Measurements from ENCODE around the gene MAGI2.

The MAGI2 gene

DNA sequence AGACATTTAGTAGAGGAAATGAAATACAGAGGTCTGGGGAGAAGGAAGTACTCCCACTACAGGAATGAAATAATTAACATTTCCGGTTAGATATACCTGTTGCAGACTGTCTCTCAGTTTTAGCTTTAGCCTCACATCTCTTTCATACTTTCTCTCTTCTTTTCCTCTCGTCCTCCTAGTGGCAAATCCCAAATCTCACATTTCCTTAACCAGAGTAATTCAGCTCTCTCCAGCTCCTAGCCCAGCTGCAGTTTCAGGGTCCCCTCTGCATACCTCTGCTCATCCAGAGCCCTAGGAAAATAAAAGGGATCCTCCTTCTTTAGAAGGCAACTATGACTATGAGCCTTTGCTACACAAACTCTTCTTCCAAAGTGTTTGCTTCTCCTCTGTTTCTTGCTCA lies 1011.7 kb downstream of the MAGI2 start:
- DNase-seq (ENCODE audit: low spot score in 2 of 2) (no peak), ATAC-seq (replicated peaks; ENCODE audit: extremely low read depth, poor library complexity, severe bottlenecking) (no peak)
- H3K36me3 Mint-ChIP-seq (ENCODE audit: insufficient read depth): no peaks in the 10 kb centered on the region
- no peaks in the 10 kb centered on the region for H3K27me3 Mint-ChIP-seq
- no peaks in the 10 kb centered on the region for H3K4me1 Mint-ChIP-seq
- peaks cover 6% of the 10 kb centered on the region for H3K9me3 Mint-ChIP-seq
- H3K27ac Mint-ChIP-seq (ENCODE audit: low read depth): no peak overlapping the region
- H3K4me3 Mint-ChIP-seq: no peak overlapping the region

DNA sequence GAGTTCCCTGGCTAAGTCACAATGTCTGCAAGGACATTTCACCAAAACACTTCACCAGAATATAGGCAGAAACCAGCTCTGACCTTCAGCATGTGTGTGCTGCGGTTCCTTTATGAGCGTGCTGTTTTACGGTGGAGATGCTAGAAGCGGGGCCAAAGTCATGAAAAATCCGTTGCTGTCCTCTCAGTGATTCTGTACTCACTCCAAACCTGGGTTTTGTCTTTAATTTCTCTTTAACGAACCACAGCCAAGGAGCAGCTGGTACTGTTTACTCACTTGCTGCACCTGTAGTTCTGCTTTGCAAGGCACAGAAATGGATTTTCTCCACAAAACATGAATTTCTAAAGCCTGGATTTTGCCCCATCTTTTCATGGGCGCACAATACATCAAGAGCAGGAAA lies 1015.0 kb downstream of the MAGI2 start:
- ATAC-seq (replicated peaks; ENCODE audit: extremely low read depth, poor library complexity, severe bottlenecking): no peak
- H3K27ac Mint-ChIP-seq (ENCODE audit: low read depth): no peak overlapping the region
- no peak overlapping the region for H3K4me3 Mint-ChIP-seq

GRCh38 chr7:78437118-78437517 lies 1016.3 kb downstream of the MAGI2 start:
- peaks cover 10% of the 10 kb centered on the region for H3K9me3 Mint-ChIP-seq
- H3K4me1 Mint-ChIP-seq: no peaks in the 10 kb centered on the region
- no peak overlapping the region for H3K4me3 Mint-ChIP-seq
- no peaks in the 10 kb centered on the region for H3K36me3 Mint-ChIP-seq (ENCODE audit: insufficient read depth)
- no peaks in the 10 kb centered on the region for H3K27me3 Mint-ChIP-seq
- no peak overlapping the region for H3K27ac Mint-ChIP-seq (ENCODE audit: low read depth)
- ATAC-seq (replicated peaks; ENCODE audit: extremely low read depth, poor library complexity, severe bottlenecking) (no peak), DNase-seq (ENCODE audit: low spot score in 2 of 2) (no peak)

More for the DNA sequence above, 1015.0 kb downstream of the MAGI2 start:
- no peaks in the 10 kb centered on the region for H3K36me3 Mint-ChIP-seq (ENCODE audit: insufficient read depth)
- no peak for DNase-seq (ENCODE audit: low spot score in 2 of 2)
- H3K9me3 Mint-ChIP-seq: peaks cover 10% of the 10 kb centered on the region
- no peaks in the 10 kb centered on the region for H3K4me1 Mint-ChIP-seq
- no peaks in the 10 kb centered on the region for H3K27me3 Mint-ChIP-seq

DNA sequence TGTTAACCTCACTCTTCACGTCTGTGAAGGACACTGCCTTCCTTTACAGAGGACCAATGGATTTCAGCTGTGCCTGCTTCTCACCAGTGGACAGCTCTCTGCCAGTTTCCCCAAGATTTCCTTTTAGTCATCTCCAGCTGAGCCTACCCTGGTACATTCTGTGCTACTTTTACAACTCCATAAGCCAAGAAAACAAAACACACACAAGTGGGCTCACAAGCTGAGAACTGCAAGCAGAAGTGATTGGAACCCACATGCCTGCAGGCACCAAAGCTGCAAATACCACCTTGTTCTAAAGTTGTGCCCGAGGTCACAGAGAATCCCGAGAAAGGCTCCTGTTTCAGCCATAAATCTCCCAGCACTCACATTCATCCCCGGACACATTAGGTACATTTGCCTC lies 1018.1 kb downstream of the MAGI2 start:
- Mint-ChIP-seq H3K4me1 (no peaks in the 10 kb centered on the region), H3K27ac (ENCODE audit: low read depth) (no peak overlapping the region), H3K9me3 (peaks cover 9% of the 10 kb centered on the region)

GRCh38 chr7:78434281-78434680 lies 1019.2 kb downstream of the MAGI2 start:
- ATAC-seq (replicated peaks; ENCODE audit: extremely low read depth, poor library complexity, severe bottlenecking) (no peak), DNase-seq (ENCODE audit: low spot score in 2 of 2) (no peak)
- Mint-ChIP-seq H3K4me3 (no peak overlapping the region), H3K9me3 (peaks cover 5% of the 10 kb centered on the region), H3K4me1 (no peaks in the 10 kb centered on the region), H3K36me3 (ENCODE audit: insufficient read depth) (no peaks in the 10 kb centered on the region), H3K27me3 (no peaks in the 10 kb centered on the region), H3K27ac (ENCODE audit: low read depth) (no peak overlapping the region)

More for the DNA sequence above, 1018.1 kb downstream of the MAGI2 start:
- H3K4me3 Mint-ChIP-seq: no peak overlapping the region
- DNase-seq (ENCODE audit: low spot score in 2 of 2) (no peak), ATAC-seq (replicated peaks; ENCODE audit: extremely low read depth, poor library complexity, severe bottlenecking) (no peak)
- H3K36me3 Mint-ChIP-seq (ENCODE audit: insufficient read depth): no peaks in the 10 kb centered on the region
- H3K27me3 Mint-ChIP-seq: no peaks in the 10 kb centered on the region

DNA sequence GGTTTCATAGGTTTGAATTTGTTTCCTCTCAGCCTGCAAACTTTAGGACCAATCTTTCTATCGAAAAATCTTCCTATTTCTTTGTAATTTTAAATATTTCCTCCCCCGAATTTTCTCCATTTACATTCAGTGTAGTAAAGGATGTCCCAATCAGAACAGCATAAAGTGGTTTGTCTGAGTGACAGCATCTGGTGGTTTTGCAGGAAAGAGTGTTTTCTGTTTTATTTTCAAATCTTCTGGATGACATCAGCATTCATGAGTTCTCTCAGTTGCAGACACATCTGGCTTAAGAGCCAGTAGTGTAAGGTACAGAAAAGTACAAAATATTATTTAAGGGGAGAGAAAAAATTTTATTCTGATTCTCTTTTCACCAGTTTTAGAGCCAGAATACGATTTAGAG lies 1020.0 kb downstream of the MAGI2 start:
- DNase-seq (ENCODE audit: low spot score in 2 of 2) (no peak), ATAC-seq (replicated peaks; ENCODE audit: extremely low read depth, poor library complexity, severe bottlenecking) (no peak)
- H3K27me3 Mint-ChIP-seq: no peaks in the 10 kb centered on the region
- H3K27ac Mint-ChIP-seq (ENCODE audit: low read depth): no peak overlapping the region
- no peaks in the 10 kb centered on the region for H3K36me3 Mint-ChIP-seq (ENCODE audit: insufficient read depth)
- peaks cover 5% of the 10 kb centered on the region for H3K9me3 Mint-ChIP-seq
- H3K4me1 Mint-ChIP-seq: no peaks in the 10 kb centered on the region
- no peak overlapping the region for H3K4me3 Mint-ChIP-seq

DNA sequence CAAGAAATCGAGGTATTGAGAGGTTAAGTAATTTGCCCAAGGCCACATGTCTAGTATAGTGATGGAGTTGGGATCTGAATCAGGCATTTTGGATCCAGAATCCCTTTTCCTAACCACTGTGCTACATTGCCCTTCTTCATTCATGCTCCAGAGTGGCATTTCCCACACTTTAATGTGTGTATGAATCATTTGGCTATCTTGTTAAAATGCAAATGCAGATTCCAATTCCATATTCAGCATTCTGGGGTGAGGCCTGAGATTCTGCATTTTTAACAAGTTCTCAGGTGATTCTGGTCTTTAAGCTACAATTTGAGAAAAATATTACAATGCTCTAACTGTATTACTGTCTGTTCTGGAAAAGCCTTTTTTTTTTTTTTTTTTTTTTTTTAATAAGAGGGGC lies 1023.6 kb downstream of the MAGI2 start:
- Mint-ChIP-seq H3K4me1 (no peaks in the 10 kb centered on the region), H3K4me3 (no peak overlapping the region), H3K27me3 (no peaks in the 10 kb centered on the region), H3K9me3 (peaks cover 10% of the 10 kb centered on the region), H3K36me3 (ENCODE audit: insufficient read depth) (no peaks in the 10 kb centered on the region), H3K27ac (ENCODE audit: low read depth) (no peak overlapping the region)
- ATAC-seq (replicated peaks; ENCODE audit: extremely low read depth, poor library complexity, severe bottlenecking) (no peak), DNase-seq (ENCODE audit: low spot score in 2 of 2) (no peak)

- peaks cover 11% of the 10 kb centered on the region for H3K9me3 Mint-ChIP-seq
- DNase-seq (ENCODE audit: low spot score in 2 of 2) (no peak), ATAC-seq (replicated peaks; ENCODE audit: extremely low read depth, poor library complexity, severe bottlenecking) (no peak)
- no peaks in the 10 kb centered on the region for H3K27me3 Mint-ChIP-seq
- H3K4me1 Mint-ChIP-seq: no peaks in the 10 kb centered on the region
- H3K27ac Mint-ChIP-seq (ENCODE audit: low read depth): no peak overlapping the region
- no peaks in the 10 kb centered on the region for H3K36me3 Mint-ChIP-seq (ENCODE audit: insufficient read depth)
- H3K4me3 Mint-ChIP-seq: no peak overlapping the region
Observed at GRCh38 chr7:78427209-78427608, 1026.3 kb downstream of the MAGI2 start.

DNA sequence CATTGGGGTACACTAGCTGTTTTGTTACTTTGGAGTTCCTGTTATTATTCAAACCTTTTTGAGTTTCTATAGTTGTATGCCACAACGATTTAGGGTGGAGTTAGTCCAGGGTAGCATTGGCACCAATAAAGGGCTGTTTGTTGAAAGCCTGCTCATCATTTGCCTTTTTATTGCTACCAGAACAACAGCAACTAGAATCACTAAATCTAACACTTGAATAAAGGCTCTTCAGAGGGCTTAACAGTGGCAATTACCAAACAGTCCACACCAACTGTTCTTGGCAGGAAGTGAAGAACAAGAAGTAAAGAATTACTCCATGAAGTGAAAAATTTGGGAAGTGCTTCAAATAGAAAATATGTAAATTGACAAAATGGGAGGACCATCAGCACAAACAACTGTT lies 1033.5 kb downstream of the MAGI2 start:
- Mint-ChIP-seq H3K36me3 (ENCODE audit: insufficient read depth) (no peaks in the 10 kb centered on the region), H3K4me1 (no peaks in the 10 kb centered on the region), H3K27ac (ENCODE audit: low read depth) (no peak overlapping the region), H3K9me3 (peaks cover 13% of the 10 kb centered on the region), H3K27me3 (no peaks in the 10 kb centered on the region), H3K4me3 (no peak overlapping the region)
- no peak for DNase-seq (ENCODE audit: low spot score in 2 of 2)
- no peak for ATAC-seq (replicated peaks; ENCODE audit: extremely low read depth, poor library complexity, severe bottlenecking)

DNA sequence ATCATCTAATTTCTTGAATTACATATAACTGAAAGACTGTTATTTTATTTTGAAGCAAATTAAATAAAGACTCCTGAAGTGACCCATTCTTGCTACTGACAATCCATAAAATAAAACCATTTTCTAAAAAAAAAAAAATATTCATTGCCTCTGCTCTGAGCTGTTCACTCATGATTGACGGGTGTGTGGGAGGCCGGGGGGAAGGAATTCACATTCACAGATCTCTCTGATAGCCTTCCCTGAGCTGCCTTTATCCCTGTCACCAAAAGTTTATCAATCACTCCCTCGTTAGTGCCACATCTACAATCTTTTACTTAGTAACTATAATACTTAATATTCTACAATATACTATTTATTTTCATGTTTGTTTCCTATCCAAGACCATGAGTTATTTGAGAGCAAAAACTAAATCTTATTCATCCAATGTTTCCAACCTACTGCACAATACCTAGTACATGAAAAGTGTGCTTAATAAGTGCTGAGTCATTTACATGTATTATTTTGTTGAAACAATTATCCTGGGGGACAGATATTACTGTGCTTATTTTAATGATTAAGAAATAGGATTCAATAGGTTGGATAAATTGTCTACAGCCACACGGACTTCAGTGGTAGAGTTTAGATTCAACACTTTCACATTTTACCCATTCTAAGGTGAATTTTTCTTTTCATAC lies 1036.2 kb downstream of the MAGI2 start:
- peaks cover 17% of the 10 kb centered on the region for H3K9me3 Mint-ChIP-seq
- ATAC-seq (replicated peaks; ENCODE audit: extremely low read depth, poor library complexity, severe bottlenecking) (no peak), DNase-seq (ENCODE audit: low spot score in 2 of 2) (no peak)
- H3K36me3 Mint-ChIP-seq (ENCODE audit: insufficient read depth): no peaks in the 10 kb centered on the region
- no peaks in the 10 kb centered on the region for H3K27me3 Mint-ChIP-seq
- H3K4me1 Mint-ChIP-seq: no peaks in the 10 kb centered on the region
- no peak overlapping the region for H3K27ac Mint-ChIP-seq (ENCODE audit: low read depth)
- H3K4me3 Mint-ChIP-seq: no peak overlapping the region

- no peak for ATAC-seq (replicated peaks; ENCODE audit: extremely low read depth, poor library complexity, severe bottlenecking)
- H3K9me3 Mint-ChIP-seq: peaks cover 11% of the 10 kb centered on the region
- DNase-seq (ENCODE audit: low spot score in 2 of 2): no peak
- no peaks in the 10 kb centered on the region for H3K36me3 Mint-ChIP-seq (ENCODE audit: insufficient read depth)
- no peaks in the 10 kb centered on the region for H3K4me1 Mint-ChIP-seq
- no peak overlapping the region for H3K4me3 Mint-ChIP-seq
- no peak overlapping the region for H3K27ac Mint-ChIP-seq (ENCODE audit: low read depth)
- no peaks in the 10 kb centered on the region for H3K27me3 Mint-ChIP-seq
Observed at GRCh38 chr7:78413568-78413967, 1039.9 kb downstream of the MAGI2 start.

DNA sequence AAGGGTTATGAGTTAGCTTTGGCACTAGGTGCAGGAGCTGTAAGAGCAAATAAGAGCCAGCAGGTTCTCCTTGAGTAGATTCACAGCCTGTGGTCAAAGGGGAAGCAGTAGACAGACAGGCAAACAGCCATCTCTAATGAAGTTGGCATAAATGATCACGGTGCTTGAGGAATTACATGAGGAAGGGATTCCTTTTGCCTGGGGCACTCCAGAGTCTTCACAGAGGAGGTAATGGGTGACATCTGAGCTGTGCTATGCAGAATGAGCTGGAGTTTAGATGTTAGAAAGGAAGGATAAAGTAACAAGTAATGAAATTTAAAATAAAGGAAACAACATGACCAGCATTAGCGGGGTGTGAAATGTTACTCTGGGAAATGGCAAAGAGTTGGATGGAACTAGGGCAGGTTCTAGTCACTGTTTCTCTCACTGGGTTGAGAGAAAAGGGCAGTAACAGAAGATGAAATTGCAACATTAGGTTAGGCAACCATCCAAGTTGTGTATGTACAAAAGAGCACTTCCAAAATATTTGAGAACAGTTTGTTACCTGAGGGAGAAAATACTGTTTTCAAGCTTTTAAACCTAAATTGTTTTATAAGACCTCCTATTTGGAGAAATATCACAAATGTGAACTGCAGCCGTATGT lies 1041.1 kb downstream of the MAGI2 start:
- Mint-ChIP-seq H3K27me3 (no peaks in the 10 kb centered on the region), H3K9me3 (peaks cover 11% of the 10 kb centered on the region), H3K36me3 (ENCODE audit: insufficient read depth) (no peaks in the 10 kb centered on the region), H3K4me3 (no peak overlapping the region), H3K4me1 (no peaks in the 10 kb centered on the region), H3K27ac (ENCODE audit: low read depth) (no peak overlapping the region)
- DNase-seq (ENCODE audit: low spot score in 2 of 2) (no peak), ATAC-seq (replicated peaks; ENCODE audit: extremely low read depth, poor library complexity, severe bottlenecking) (no peak)

DNA sequence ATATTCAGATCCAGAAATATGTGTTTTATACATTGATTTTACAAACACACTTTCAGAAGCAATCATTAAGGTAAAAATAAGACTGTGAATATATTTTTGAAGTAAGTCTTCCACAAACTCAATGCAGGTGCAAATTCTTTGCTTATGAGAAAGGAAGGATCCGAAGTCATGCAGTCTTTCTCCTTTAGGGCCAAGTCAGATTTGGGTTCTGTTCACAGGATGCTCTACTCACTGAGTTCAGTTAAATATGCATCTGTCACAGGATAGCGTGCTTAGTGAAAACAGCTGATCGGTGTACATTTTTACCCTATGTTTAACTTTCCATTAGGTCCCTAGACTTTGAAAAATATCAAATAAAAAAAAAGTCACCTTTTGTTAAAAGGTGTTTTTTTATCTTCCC lies 1046.4 kb downstream of the MAGI2 start:
- H3K9me3 Mint-ChIP-seq: peaks cover 4% of the 10 kb centered on the region
- no peak for DNase-seq (ENCODE audit: low spot score in 2 of 2)
- no peak overlapping the region for H3K27ac Mint-ChIP-seq (ENCODE audit: low read depth)
- H3K4me3 Mint-ChIP-seq: no peak overlapping the region
- ATAC-seq (replicated peaks; ENCODE audit: extremely low read depth, poor library complexity, severe bottlenecking): no peak
- H3K27me3 Mint-ChIP-seq: no peaks in the 10 kb centered on the region
- H3K4me1 Mint-ChIP-seq: no peaks in the 10 kb centered on the region
- no peaks in the 10 kb centered on the region for H3K36me3 Mint-ChIP-seq (ENCODE audit: insufficient read depth)

Data from central memory CD8-positive, alpha-beta T cell (primary cell).